GM23338 (cell line): ENCODE data around the gene ERMP1.

Experiments used
- CTCF ChIP-seq, 2 experiments: fragments of 200-600 bp in 1 of 2; sonication (generic) in 1 of 2; conservative IDR thresholded peaks; 2 replicates each; pipeline versions ENCODE4 v1.5.1 to v1.6.1; 2016 to 2017; ENCODE audit warnings: antibody characterized with exemption in 2 of 2, low read depth in 2 of 2, mild to moderate bottlenecking in 2 of 2, moderate library complexity in 1 of 2
- EZH2 ChIP-seq: fragments of 200-600 bp; sonication (generic); IDR thresholded peaks from one replicate; pipeline ENCODE4 v1.8.0; 2017; ENCODE audit warnings: antibody characterized with exemption, mild to moderate bottlenecking, low read depth; ENCODE audit not compliant: unreplicated experiment
- EZH2phosphoT487 ChIP-seq: fragments of 200-600 bp; sonication (generic); IDR thresholded peaks from one replicate; pipeline ENCODE4 v1.8.1; 2018; ENCODE audit warnings: antibody characterized with exemption; ENCODE audit not compliant: unreplicated experiment
- POLR2AphosphoS5 ChIP-seq: IDR thresholded peaks from 2 replicates; pipeline ENCODE4 v1.6.1; 2016; ENCODE audit warnings: antibody characterized with exemption, low read depth
- REST ChIP-seq: IDR thresholded peaks from one replicate; pipeline ENCODE4 v1.6.1; 2018; ENCODE audit warnings: antibody characterized with exemption; ENCODE audit not compliant: unreplicated experiment
- ZNF331 ChIP-seq: fragments of 250-450 bp; sonication (Bioruptor Pico); IDR thresholded peaks from 2 replicates; pipeline ENCODE4 v1.5.0; 2020; ENCODE audit warnings: low read depth, mild to moderate bottlenecking, moderate library complexity
- ZNF462 ChIP-seq: fragments of 250-450 bp; sonication (Bioruptor Pico); IDR thresholded peaks from 2 replicates; pipeline ENCODE4 v1.5.0; 2020; ENCODE audit warnings: mild to moderate bottlenecking, moderate library complexity

- TF ChIP-seq ZNF331 (CRISPR knock-in tag), result no peak
- no peak for TF ChIP-seq CTCF (conservative IDR thresholded peaks at IDR 0.05; ENCODE audit: low read depth in 2 of 2)
- no peak for TF ChIP-seq EZH2
- TF ChIP-seq EZH2phosphoT487, result no peak
- TF ChIP-seq POLR2AphosphoS5, result no peak
- no peak for TF ChIP-seq ZNF462 (CRISPR knock-in tag)
- no peak for TF ChIP-seq REST
These were observed 46.7 kb upstream of the ERMP1 start for GRCh38 chr9:5879419-5880181.
